Measurements from ENCODE around the gene PIK3R4.

DNA sequence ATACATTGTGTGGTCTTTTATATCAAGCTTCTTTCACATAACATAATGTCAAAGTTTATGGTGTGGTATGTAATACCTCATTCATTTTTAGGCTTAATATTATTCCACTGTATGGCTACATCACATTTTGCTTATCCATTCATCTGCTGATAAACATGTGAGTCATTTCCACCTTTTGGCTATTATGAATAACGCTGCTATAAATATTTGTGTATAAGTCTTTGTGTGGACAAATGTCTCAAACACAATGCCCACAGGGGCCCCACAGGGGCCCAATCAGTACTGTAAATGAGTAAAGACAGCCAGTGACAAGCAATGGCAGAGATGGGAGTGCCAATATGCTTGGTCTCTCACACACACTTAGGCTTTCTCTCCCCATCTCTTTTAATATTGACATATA, 54.2 kb downstream of the PIK3R4 start:
- TF ChIP-seq, protein P1, sequence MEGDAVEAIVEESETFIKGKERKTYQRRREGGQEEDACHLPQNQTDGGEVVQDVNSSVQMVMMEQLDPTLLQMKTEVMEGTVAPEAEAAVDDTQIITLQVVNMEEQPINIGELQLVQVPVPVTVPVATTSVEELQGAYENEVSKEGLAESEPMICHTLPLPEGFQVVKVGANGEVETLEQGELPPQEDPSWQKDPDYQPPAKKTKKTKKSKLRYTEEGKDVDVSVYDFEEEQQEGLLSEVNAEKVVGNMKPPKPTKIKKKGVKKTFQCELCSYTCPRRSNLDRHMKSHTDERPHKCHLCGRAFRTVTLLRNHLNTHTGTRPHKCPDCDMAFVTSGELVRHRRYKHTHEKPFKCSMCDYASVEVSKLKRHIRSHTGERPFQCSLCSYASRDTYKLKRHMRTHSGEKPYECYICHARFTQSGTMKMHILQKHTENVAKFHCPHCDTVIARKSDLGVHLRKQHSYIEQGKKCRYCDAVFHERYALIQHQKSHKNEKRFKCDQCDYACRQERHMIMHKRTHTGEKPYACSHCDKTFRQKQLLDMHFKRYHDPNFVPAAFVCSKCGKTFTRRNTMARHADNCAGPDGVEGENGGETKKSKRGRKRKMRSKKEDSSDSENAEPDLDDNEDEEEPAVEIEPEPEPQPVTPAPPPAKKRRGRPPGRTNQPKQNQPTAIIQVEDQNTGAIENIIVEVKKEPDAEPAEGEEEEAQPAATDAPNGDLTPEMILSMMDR (IDR thresholded peaks at IDR 0.05): no peak
- TF ChIP-seq POLR2A (IDR thresholded peaks at IDR 0.05): no peak

All from Peyer's patch (tissue), 4 donors.